ENCODE results near the gene RNASEH2A. TPM values are rescaled to one million over a fixed set of nuclear protein-coding genes. Genes with fewer than 3 reads are reported as not detected.

Gene RNASEH2A
- 10 to 100 TPM; 27.0 to 51.1 TPM for total RNA-seq

DNA sequence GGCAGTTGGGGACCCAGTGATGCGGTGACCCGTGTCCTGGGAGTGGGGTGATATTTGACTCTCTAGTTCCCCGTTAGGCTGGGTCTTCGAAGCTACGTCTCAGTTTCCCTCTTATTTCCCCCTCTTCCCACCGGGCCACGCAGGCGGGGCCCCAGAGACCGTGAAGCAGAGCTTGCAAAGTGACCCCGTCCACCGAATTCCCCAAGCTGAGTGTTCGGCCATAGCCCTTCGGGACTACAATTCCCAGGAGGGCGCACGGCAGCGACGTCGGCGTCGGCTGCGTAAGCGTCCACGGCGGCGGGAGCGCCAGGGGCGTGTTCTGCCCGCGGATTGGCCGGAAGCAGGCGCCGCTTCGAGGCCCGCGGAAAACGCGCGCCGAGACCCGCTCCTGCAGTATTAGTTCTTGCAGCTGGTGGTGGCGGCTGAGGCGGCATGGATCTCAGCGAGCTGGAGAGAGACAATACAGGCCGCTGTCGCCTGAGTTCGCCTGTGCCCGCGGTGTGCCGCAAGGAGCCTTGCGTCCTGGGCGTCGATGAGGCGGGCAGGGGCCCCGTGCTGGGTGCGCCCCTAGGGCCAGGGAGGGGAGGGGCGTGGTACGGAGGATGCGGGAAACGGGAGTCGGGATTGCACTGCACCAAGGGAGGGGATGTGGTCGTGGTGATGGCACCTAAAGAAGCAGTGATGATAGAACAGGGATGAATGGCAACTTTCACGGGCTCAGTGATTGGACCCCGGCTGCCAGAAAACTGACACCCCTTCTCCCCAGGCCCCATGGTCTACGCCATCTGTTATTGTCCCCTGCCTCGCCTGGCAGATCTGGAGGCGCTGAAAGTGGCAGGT, at the start of gene RNASEH2A:
Gene RNASEH2A (plus strand): TSS at position 343 of the 840 bp plus-strand sequence. CDS start 90 bp downstream, at position 433.
- Mint-ChIP-seq H3K36me3 (ENCODE audit: low read depth) (peaks cover 13% of the 10 kb centered on the region), H3K4me3 (peak within 1 kb of the TSS; percentile 89), H3K27ac (peak within 1 kb of the TSS; percentile 80), H3K27me3 (no peaks in the 10 kb centered on the region), H3K9me3 (ENCODE audit: low read depth) (no peaks in the 10 kb centered on the region), H3K4me1 (peaks cover 24% of the 10 kb centered on the region)
- POLR2A ChIA-PET, result interaction anchor here (0.6 to 2.2 kb wide), 4 partner anchors 14 to 73 kb away, joined by 3 to 9 read pairs (median 4); partner anchors contain the start of gene JUNB
- CTCF ChIA-PET, result interaction anchor here (0.6 to 2.1 kb wide), 10 partner anchors 10 to 159 kb away, joined by 3 to 17 read pairs (median 4); no protein-coding TSS in a partner anchor
- peak; percentile 94 for DNase-seq
- intact Hi-C loops (cut with DNase I, micrococcal nuclease), result loop anchor here in 1 of 2 experiments (1.0 kb wide), 10 partner anchors 13 to 255 kb away; partner anchors contain the start of genes DHPS, GCDH, HOOK2 and SYCE2
- ATAC-seq, result peak; percentile 93

DNA sequence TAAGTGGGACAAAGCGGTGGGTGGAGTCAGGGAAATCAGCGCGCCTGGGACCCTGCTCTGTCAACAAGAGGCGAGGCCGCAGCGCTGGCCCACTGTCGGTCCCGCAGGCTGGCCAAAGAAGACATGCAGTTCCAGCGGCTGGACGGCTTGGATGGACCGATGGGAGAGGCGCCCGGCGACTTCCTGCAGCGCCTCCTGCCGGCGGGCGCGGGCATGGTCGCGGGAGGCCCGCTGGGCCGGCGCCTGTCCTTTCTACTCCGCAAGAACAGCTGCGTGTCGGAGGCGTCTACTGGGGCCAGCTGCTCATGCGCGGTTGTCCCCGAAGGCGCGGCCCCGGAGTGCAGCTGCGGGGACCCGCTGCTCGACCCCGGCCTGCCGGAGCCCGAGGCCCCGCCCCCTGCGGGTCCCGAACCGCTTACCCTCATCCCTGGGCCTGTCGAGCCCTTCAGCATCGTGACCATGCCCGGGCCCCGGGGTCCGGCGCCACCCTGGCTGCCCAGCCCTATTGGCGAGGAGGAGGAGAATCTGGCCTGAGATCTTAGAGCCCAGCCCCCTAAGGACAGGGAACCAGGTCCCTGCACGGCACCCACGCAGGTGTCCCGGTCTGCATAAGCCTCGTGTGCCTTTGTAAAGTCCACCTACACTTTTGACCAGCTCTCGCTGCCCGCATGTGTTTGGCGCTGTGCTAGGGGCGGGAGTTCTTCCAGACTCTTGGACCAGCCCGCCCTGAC, 48.7 kb upstream of the RNASEH2A start:
- ATAC-seq (peak; percentile 84), DNase-seq (peak; percentile 83)
- intact Hi-C loops (cut with DNase I, micrococcal nuclease), result loop anchor here (1.0 to 5.0 kb wide), 4 partner anchors 20 to 193 kb away; partner anchors contain the start of gene GET3 (in 1 of the 2)
- H3K9me3 Mint-ChIP-seq (ENCODE audit: low read depth), result no peaks in the 10 kb centered on the region
- H3K4me1 Mint-ChIP-seq, result peaks cover 6% of the 10 kb centered on the region
- POLR2A ChIA-PET, result no interaction called here
- peaks cover 20% of the 10 kb centered on the region for H3K27me3 Mint-ChIP-seq
- CTCF ChIA-PET, result interaction anchor here (0.6 to 14.7 kb wide), 30 partner anchors 8 to 1108 kb away, joined by 3 to 451 read pairs (median 4); partner anchors contain the start of genes FBXW9, GET3, JUNB and MAN2B1
- H3K27ac Mint-ChIP-seq, result no peak overlapping the region
- peak overlapping the region; percentile 19 for H3K4me3 Mint-ChIP-seq
- H3K36me3 Mint-ChIP-seq (ENCODE audit: low read depth), result no peaks in the 10 kb centered on the region

- intact Hi-C loops (cut with DNase I, micrococcal nuclease), result loop anchor here (1.0 to 5.0 kb wide), 3 partner anchors 37 to 88 kb away; no protein-coding TSS in a partner anchor
- Mint-ChIP-seq H3K4me3 (no peak overlapping the region), H3K4me1 (peaks cover 6% of the 10 kb centered on the region), H3K27me3 (peaks cover 15% of the 10 kb centered on the region), H3K27ac (no peak overlapping the region), H3K9me3 (ENCODE audit: low read depth) (no peaks in the 10 kb centered on the region), H3K36me3 (ENCODE audit: low read depth) (no peaks in the 10 kb centered on the region)
- POLR2A ChIA-PET, result interaction anchor here (0.6 kb wide), 1 partner anchor 65 kb away, joined by 4 read pairs; no protein-coding TSS in a partner anchor
- ATAC-seq (no peak), DNase-seq (no peak)
- CTCF ChIA-PET, result interaction anchor here (0.6 to 14.7 kb wide), 22 partner anchors 10 to 489 kb away, joined by 3 to 451 read pairs (median 4); partner anchors contain the start of genes GET3, JUNB, PRDX2 and RNASEH2A
Measured at GRCh38 chr19:12759686-12760085, 46.7 kb upstream of the RNASEH2A start.

DNA sequence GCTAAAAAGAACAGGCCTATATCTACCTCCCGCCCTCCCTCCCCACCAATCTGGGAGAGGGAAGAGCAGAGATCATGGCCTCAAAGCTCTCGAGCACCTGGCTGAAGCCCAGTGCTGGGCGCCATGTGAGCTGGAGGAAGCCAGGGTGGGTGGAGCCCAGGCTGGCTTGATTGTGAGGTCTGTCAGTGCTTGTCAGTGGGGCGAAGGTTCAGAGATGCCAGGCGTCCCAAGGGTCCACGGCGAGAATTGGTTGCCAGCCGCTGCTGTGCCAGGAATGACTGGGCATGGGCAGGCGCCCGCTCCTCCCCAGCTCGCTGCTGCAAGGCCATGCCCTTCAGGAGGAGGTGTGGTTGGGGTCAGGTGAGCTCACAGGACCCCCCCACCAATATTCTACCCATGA, 43.3 kb upstream of the RNASEH2A start:
- ChIA-PET POLR2A (no interaction called here), CTCF (interaction anchor here (0.7 to 14.7 kb wide), 7 partner anchors 9 to 238 kb away, joined by 3 to 451 read pairs (median 4); partner anchors contain the start of genes JUNB, PRDX2 and THSD8)
- Mint-ChIP-seq H3K9me3 (ENCODE audit: low read depth) (no peaks in the 10 kb centered on the region), H3K4me1 (peaks cover 8% of the 10 kb centered on the region), H3K36me3 (ENCODE audit: low read depth) (no peaks in the 10 kb centered on the region), H3K27ac (no peak overlapping the region), H3K4me3 (no peak overlapping the region), H3K27me3 (peaks cover 1% of the 10 kb centered on the region)
- DNase-seq (no peak), ATAC-seq (no peak)
- intact Hi-C loops (cut with DNase I, micrococcal nuclease), result no loop called here

DNA sequence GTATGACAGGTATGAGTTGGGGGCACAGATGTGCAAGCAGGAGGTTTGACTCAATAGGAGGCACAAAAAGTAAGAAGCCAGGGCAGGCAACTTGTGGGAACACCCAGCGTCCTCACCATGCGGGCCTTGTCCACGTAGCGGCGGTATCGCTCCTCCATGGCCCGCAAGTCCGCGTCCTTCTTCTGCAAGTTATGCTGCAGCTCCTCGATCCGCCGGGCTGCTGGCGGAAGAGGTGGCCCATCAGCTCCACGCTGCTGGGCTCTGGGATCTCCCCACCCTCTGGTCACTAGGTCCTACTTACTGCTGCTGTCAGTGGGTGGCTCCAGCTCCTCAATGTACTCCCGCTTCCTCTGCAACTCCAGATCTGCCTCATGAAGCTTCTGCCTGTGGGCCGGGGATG, 41.7 kb upstream of the RNASEH2A start:
- intact Hi-C loops (cut with DNase I, micrococcal nuclease), result no loop called here
- no peak overlapping the region for H3K4me3 Mint-ChIP-seq
- H3K27me3 Mint-ChIP-seq, result no peaks in the 10 kb centered on the region
- ATAC-seq (no peak), DNase-seq (no peak)
- H3K27ac Mint-ChIP-seq, result no peak overlapping the region
- no peaks in the 10 kb centered on the region for H3K9me3 Mint-ChIP-seq (ENCODE audit: low read depth)
- POLR2A ChIA-PET, result interaction anchor here (1.0 kb wide), 1 partner anchor 31 kb away, joined by 4 read pairs; no protein-coding TSS in a partner anchor
- CTCF ChIA-PET, result interaction anchor here (0.6 to 14.7 kb wide), 10 partner anchors 12 to 173 kb away, joined by 3 to 451 read pairs (median 9); partner anchors contain the start of genes CALR, JUNB, PRDX2 and RNASEH2A
- H3K36me3 Mint-ChIP-seq (ENCODE audit: low read depth), result no peaks in the 10 kb centered on the region
- peaks cover 12% of the 10 kb centered on the region for H3K4me1 Mint-ChIP-seq

- Mint-ChIP-seq H3K9me3 (ENCODE audit: low read depth) (no peaks in the 10 kb centered on the region), H3K27ac (no peak overlapping the region), H3K27me3 (no peaks in the 10 kb centered on the region), H3K36me3 (ENCODE audit: low read depth) (no peaks in the 10 kb centered on the region), H3K4me1 (peaks cover 10% of the 10 kb centered on the region), H3K4me3 (peak overlapping the region; percentile 17)
- POLR2A ChIA-PET, result interaction anchor here (0.6 to 1.3 kb wide), 5 partner anchors 23 to 101 kb away, joined by 3 to 12 read pairs (median 7); partner anchors contain the start of gene JUNB
- peak; percentile 94 for DNase-seq
- peak; percentile 83 for ATAC-seq
- CTCF ChIA-PET, result interaction anchor here (0.6 to 14.7 kb wide), 33 partner anchors 8 to 1400 kb away, joined by 3 to 451 read pairs (median 4); partner anchors contain the start of genes JUNB, PRDX2, RNASEH2A and RTBDN
- intact Hi-C loops (cut with DNase I, micrococcal nuclease), result loop anchor here (1.0 kb wide), 2 partner anchors 30 to 81 kb away; no protein-coding TSS in a partner anchor
Measured at GRCh38 chr19:12766051-12766521, 40.3 kb upstream of the RNASEH2A start.

DNA sequence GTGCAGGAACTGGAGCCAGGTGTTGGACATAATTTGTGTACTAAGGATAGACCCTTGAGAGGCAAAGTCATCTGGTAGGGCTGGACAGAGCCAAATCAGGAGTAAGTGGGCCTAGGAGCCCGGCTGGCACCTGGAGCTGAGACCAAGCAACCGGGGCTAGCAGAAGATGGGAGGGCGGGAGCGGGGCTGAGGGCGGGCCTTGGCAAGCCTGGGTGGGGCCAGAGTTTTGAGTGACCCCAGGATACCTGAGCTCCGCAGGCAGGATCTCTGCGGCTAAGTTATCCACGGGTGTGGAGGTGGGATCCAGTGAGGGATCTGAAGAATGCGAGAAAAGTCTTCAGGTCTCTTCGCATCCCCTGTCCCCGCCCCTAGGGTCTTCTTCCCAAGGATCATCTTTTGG, 39.2 kb upstream of the RNASEH2A start:
- Mint-ChIP-seq H3K36me3 (ENCODE audit: low read depth) (no peaks in the 10 kb centered on the region), H3K27me3 (no peaks in the 10 kb centered on the region), H3K9me3 (ENCODE audit: low read depth) (no peaks in the 10 kb centered on the region), H3K27ac (no peak overlapping the region), H3K4me1 (peaks cover 10% of the 10 kb centered on the region), H3K4me3 (no peak overlapping the region)
- DNase-seq (no peak), ATAC-seq (no peak)
- intact Hi-C loops (cut with DNase I, micrococcal nuclease), result no loop called here
- ChIA-PET CTCF (interaction anchor here (1.2 to 14.7 kb wide), 9 partner anchors 10 to 127 kb away, joined by 3 to 451 read pairs (median 7); partner anchors contain the start of genes JUNB, PRDX2, RNASEH2A and THSD8), POLR2A (interaction anchor here (0.6 to 1.3 kb wide), 2 partner anchors 22 to 41 kb away, joined by 6 to 7 read pairs; no protein-coding TSS in a partner anchor)

DNA sequence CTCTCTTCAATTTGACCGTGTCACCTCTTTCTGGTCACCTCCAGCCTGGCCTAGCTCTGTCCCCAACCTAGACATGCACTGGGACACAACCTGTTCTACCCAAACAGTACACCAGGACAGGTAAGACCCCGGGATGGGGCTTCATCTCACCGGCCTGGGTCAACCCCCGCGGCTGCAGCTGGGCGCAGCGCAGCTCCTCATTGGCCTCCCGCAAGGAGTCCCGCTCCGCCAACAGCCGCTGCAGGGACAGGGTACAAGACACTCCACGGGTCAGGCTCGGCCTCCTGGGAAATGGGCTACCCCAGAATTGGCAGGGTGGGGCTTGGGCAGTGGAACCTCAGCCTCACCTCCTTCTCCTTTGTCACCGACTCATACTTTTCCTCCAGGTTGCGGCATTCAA, 38.7 kb upstream of the RNASEH2A start:
- no peak for ATAC-seq
- H3K9me3 Mint-ChIP-seq (ENCODE audit: low read depth), result no peaks in the 10 kb centered on the region
- no peak overlapping the region for H3K4me3 Mint-ChIP-seq
- H3K27me3 Mint-ChIP-seq, result no peaks in the 10 kb centered on the region
- peaks cover 10% of the 10 kb centered on the region for H3K4me1 Mint-ChIP-seq
- ChIA-PET POLR2A (interaction anchor here (0.6 kb wide), 1 partner anchor 41 kb away, joined by 6 read pairs; no protein-coding TSS in a partner anchor), CTCF (interaction anchor here (1.2 to 14.7 kb wide), 4 partner anchors 10 to 80 kb away, joined by 3 to 451 read pairs (median 80); partner anchors contain the start of genes JUNB, PRDX2 and THSD8)
- intact Hi-C loops (cut with DNase I, micrococcal nuclease), result no loop called here
- no peak for DNase-seq
- no peak overlapping the region for H3K27ac Mint-ChIP-seq
- H3K36me3 Mint-ChIP-seq (ENCODE audit: low read depth), result no peaks in the 10 kb centered on the region

GRCh38 chr19:12769689-12770088, 36.7 kb upstream of the RNASEH2A start:
- intact Hi-C loops (cut with DNase I, micrococcal nuclease), result no loop called here
- Mint-ChIP-seq H3K4me1 (peaks cover 20% of the 10 kb centered on the region), H3K36me3 (ENCODE audit: low read depth) (no peaks in the 10 kb centered on the region), H3K9me3 (ENCODE audit: low read depth) (no peaks in the 10 kb centered on the region), H3K27me3 (no peaks in the 10 kb centered on the region), H3K27ac (no peak overlapping the region), H3K4me3 (peak overlapping the region; percentile 32)
- ChIA-PET POLR2A (interaction anchor here (1.8 kb wide), 1 partner anchor 22 kb away, joined by 10 read pairs; the partner anchor contains the start of gene JUNB), CTCF (interaction anchor here (0.6 to 14.7 kb wide), 7 partner anchors 8 to 139 kb away, joined by 3 to 451 read pairs (median 4); partner anchors contain the start of genes JUNB, PRDX2 and THSD8)
- ATAC-seq, result peak; percentile 81
- peak; percentile 88 for DNase-seq

DNA sequence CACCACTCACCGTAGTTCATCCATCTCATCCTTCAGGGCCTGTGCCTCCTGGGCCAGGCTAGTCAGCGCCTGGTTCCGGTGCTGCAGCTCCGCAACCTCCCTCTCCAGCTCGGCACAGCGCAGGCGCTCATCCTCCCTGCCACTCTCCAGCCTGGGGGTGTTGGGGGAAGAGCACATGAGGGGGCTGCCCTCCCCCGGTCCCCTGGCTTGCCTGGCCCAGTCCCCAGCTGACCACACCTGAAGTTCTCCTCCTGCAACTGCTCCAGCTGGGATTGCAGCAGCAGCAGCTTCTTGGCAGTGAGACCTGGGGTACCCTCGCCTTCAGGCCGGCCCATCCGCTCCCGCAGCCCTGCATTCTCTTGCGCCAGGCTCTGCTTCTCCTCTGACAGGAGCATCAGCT, 35.5 kb upstream of the RNASEH2A start:
- no peak overlapping the region for H3K27ac Mint-ChIP-seq

More for the DNA sequence above, 35.5 kb upstream of the RNASEH2A start:
- Mint-ChIP-seq H3K4me1 (peaks cover 20% of the 10 kb centered on the region), H3K9me3 (ENCODE audit: low read depth) (no peaks in the 10 kb centered on the region), H3K27me3 (no peaks in the 10 kb centered on the region), H3K4me3 (no peak overlapping the region), H3K36me3 (ENCODE audit: low read depth) (no peaks in the 10 kb centered on the region)
- ChIA-PET POLR2A (interaction anchor here (0.7 to 1.8 kb wide), 2 partner anchors 21 to 27 kb away, joined by 7 to 10 read pairs; partner anchors contain the start of gene JUNB), CTCF (interaction anchor here (1.1 to 14.7 kb wide), 2 partner anchors 10 to 27 kb away, joined by 3 to 451 read pairs; partner anchors contain the start of genes JUNB, PRDX2 and THSD8)
- DNase-seq (no peak), ATAC-seq (no peak)
- intact Hi-C loops (cut with DNase I, micrococcal nuclease), result no loop called here

All from activated CD4-positive, alpha-beta T cell treated with anti-CD3 and anti-CD28 coated beads for 36 hours (primary cell).